BE2C (cell line): ENCODE data around the gene ERC1.
A peak's percentile ranks its signal among the peaks of the same experiment; 100 is the strongest.

Experiments used
- DNase-seq: peaks from one replicate; pipeline ENCODE4 v3.0.0-alpha.2; 2020
- H3K27me3 ChIP-seq: fragments of 250-450 bp; sonication (Bioruptor Pico); 2 replicates; pipeline ENCODE4 v1.5.1; 2020; ENCODE audit warnings: mild to moderate bottlenecking
- H3K36me3 ChIP-seq: fragments of 250-450 bp; sonication (Bioruptor Pico); 2 replicates; pipeline ENCODE4 v1.5.1; 2020; ENCODE audit warnings: mild to moderate bottlenecking
- H3K4me1 ChIP-seq: fragments of 250-450 bp; sonication (Bioruptor Pico); 2 replicates; pipeline ENCODE4 v1.5.1; 2020
- H3K4me3 ChIP-seq: 2 replicates; pipeline ENCODE4 v1.5.1; 2011; ENCODE audit warnings: low read depth, low read length
- H3K9me3 ChIP-seq: fragments of 250-450 bp; sonication (Bioruptor Pico); 2 replicates; pipeline ENCODE4 v1.5.1; 2020
- CTCF ChIP-seq: IDR thresholded peaks from 2 replicates; pipeline ENCODE4 v1.5.1; 2012; ENCODE audit warnings: mild to moderate bottlenecking, low read depth, low read length

ERC1 gene

GRCh38 chr12:1536817-1537216 lies 545.8 kb downstream of the ERC1 start:
- DNase-seq, result no peak
- Histone ChIP-seq H3K9me3 (no peaks in the 10 kb centered on the region; the same call in 1 of the 2 replicates), H3K4me1 (no peaks in the 10 kb centered on the region), H3K27me3 (peaks cover 53% of the 10 kb centered on the region), H3K36me3 (no peaks in the 10 kb centered on the region), H3K4me3 (no peak overlapping the region)
- TF ChIP-seq CTCF, result no peak

- Histone ChIP-seq H3K27me3 (peaks cover 30% of the 10 kb centered on the region), H3K36me3 (no peaks in the 10 kb centered on the region), H3K4me1 (no peaks in the 10 kb centered on the region), H3K9me3 (no peaks in the 10 kb centered on the region; the same call in 1 of the 2 replicates), H3K4me3 (no peak overlapping the region)
- no peak for TF ChIP-seq CTCF
- no peak for DNase-seq
These were observed 548.1 kb downstream of the ERC1 start for GRCh38 chr12:1539135-1539534.

- TF ChIP-seq CTCF, result no peak
- no peaks in the 10 kb centered on the region for H3K4me1 ChIP-seq
- peaks cover 23% of the 10 kb centered on the region for H3K27me3 ChIP-seq
- no peak for DNase-seq
- no peaks in the 10 kb centered on the region; the same call in 1 of the 2 replicates for H3K9me3 ChIP-seq
- H3K4me3 ChIP-seq, result no peak overlapping the region
- H3K36me3 ChIP-seq, result no peaks in the 10 kb centered on the region
These were observed 549.7 kb downstream of the ERC1 start for GRCh38 chr12:1540690-1541089.

GRCh38 chr12:1542599-1542998 lies 551.6 kb downstream of the ERC1 start:
- no peaks in the 10 kb centered on the region for H3K36me3 ChIP-seq
- H3K9me3 ChIP-seq, result no peaks in the 10 kb centered on the region; the same call in 1 of the 2 replicates
- peaks cover 11% of the 10 kb centered on the region for H3K27me3 ChIP-seq
- DNase-seq, result no peak
- H3K4me1 ChIP-seq, result no peaks in the 10 kb centered on the region
- H3K4me3 ChIP-seq, result no peak overlapping the region
- TF ChIP-seq CTCF, result no peak

GRCh38 chr12:1544996-1545700 lies 554.1 kb downstream of the ERC1 start:
- DNase-seq, result no peak
- H3K4me1 ChIP-seq, result no peaks in the 10 kb centered on the region
- TF ChIP-seq CTCF, result peak; percentile 54
- no peaks in the 10 kb centered on the region for H3K9me3 ChIP-seq
- H3K36me3 ChIP-seq, result no peaks in the 10 kb centered on the region
- H3K4me3 ChIP-seq, result no peak overlapping the region
- H3K27me3 ChIP-seq, result 0 out of 2 replicates have a peak, but pooled peaks cover 6% of the 10 kb centered on the region
